Osteocyte (in vitro differentiated cells): ENCODE results near the gene PFDN1. TPM values are rescaled to one million over a fixed set of nuclear protein-coding genes. Genes with fewer than 3 reads are reported as not detected.

Experiments
- DNase-seq: peaks from one replicate; pipeline ENCODE4 v3.0.0; 2021; ENCODE audit warnings: mixed read lengths; ENCODE audit not compliant: unreplicated experiment; ENCODE audit errors: extremely low spot score
- H3K27ac Mint-ChIP-seq: one replicate; pipeline ENCODE4 v1.8.0; 2021; ENCODE audit warnings: mild to moderate bottlenecking, mixed read lengths; ENCODE audit not compliant: unreplicated experiment
- H3K27me3 Mint-ChIP-seq: one replicate; pipeline ENCODE4 v1.8.0; 2021; ENCODE audit warnings: mixed read lengths; ENCODE audit not compliant: unreplicated experiment
- H3K36me3 Mint-ChIP-seq: one replicate; pipeline ENCODE4 v1.8.0; 2021; ENCODE audit warnings: mixed read lengths; ENCODE audit not compliant: unreplicated experiment
- H3K4me1 Mint-ChIP-seq: one replicate; pipeline ENCODE4 v1.8.0; 2021; ENCODE audit warnings: mixed read lengths; ENCODE audit not compliant: unreplicated experiment
- H3K4me3 Mint-ChIP-seq: one replicate; pipeline ENCODE4 v1.8.0; 2021; ENCODE audit warnings: mild to moderate bottlenecking, moderate library complexity, mixed read lengths; ENCODE audit not compliant: unreplicated experiment
- H3K9me3 Mint-ChIP-seq: one replicate; pipeline ENCODE4 v1.8.0; 2021; ENCODE audit warnings: mixed read lengths; ENCODE audit not compliant: unreplicated experiment
- total RNA-seq: library from RNA; stranded (reverse); gene quantifications from 2 replicates; pipeline ENCODE4 v1.2.1, GENCODE V29; 2021
- TF ChIP-seq, protein P1 (sequence below): fragments of 200-600 bp; sonication (generic); IDR thresholded peaks from 2 replicates; pipeline ENCODE4 v1.5.0; 2021; ENCODE audit warnings: antibody characterized with exemption, mild to moderate bottlenecking, moderate library complexity

PFDN1 gene
- total RNA-seq, 1 donor from 2014 or later: 49.6 TPM

DNA sequence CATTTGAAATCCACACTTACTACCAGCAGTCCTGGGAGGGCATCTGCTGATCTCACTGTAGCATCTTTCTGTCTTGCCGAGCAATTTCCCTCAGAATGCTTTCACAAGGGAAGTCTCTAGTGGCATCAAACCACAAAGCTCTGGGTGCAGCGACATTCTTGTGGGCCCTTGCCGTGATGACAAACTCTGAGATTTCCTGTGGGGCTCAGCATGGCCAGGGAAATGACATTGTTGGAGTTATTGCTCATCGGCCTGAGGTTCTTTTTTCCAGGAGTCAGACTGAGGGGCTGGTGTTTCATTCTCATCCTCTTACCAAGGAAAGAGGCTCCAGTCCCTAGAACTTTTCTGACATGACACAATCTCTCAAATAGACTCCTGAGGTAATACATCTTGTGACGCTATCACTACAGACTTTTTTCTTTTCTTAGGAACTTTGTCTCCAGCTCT is 51.4 kb downstream of the PFDN1 start:
- Mint-ChIP-seq H3K27ac (peak overlapping the region; percentile 88), H3K4me3 (no peak overlapping the region), H3K9me3 (no peaks in the 10 kb centered on the region), H3K36me3 (peaks cover 3% of the 10 kb centered on the region), H3K27me3 (no peaks in the 10 kb centered on the region), H3K4me1 (peaks cover 31% of the 10 kb centered on the region)
- TF ChIP-seq, protein P1, sequence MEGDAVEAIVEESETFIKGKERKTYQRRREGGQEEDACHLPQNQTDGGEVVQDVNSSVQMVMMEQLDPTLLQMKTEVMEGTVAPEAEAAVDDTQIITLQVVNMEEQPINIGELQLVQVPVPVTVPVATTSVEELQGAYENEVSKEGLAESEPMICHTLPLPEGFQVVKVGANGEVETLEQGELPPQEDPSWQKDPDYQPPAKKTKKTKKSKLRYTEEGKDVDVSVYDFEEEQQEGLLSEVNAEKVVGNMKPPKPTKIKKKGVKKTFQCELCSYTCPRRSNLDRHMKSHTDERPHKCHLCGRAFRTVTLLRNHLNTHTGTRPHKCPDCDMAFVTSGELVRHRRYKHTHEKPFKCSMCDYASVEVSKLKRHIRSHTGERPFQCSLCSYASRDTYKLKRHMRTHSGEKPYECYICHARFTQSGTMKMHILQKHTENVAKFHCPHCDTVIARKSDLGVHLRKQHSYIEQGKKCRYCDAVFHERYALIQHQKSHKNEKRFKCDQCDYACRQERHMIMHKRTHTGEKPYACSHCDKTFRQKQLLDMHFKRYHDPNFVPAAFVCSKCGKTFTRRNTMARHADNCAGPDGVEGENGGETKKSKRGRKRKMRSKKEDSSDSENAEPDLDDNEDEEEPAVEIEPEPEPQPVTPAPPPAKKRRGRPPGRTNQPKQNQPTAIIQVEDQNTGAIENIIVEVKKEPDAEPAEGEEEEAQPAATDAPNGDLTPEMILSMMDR: no peak
- DNase-seq: no peak

DNA sequence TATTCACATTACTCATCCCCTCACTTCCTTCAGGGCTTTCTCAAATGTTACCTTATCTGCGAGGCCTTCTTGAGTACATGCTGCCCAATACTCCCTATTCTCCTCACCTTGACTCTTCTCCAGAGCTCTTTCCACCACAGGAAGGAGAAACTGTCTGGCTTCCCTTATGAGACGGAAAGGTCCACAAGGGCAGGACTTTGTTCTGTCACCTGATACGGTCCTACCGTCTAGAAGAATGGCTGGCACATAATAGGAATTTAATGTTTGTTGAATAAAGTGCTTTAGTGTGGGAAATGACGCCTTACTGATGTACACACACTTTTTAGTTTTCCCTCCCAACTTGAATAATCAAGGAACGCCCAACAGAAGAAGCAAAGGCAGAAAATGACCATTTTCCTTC is 52.5 kb downstream of the PFDN1 start:
- TF ChIP-seq, protein P1: no peak
- no peaks in the 10 kb centered on the region for H3K27me3 Mint-ChIP-seq
- no peak for DNase-seq
- peaks cover 3% of the 10 kb centered on the region for H3K36me3 Mint-ChIP-seq
- no peak overlapping the region for H3K27ac Mint-ChIP-seq
- H3K4me3 Mint-ChIP-seq: no peak overlapping the region
- peaks cover 43% of the 10 kb centered on the region for H3K4me1 Mint-ChIP-seq
- H3K9me3 Mint-ChIP-seq: no peaks in the 10 kb centered on the region

DNA sequence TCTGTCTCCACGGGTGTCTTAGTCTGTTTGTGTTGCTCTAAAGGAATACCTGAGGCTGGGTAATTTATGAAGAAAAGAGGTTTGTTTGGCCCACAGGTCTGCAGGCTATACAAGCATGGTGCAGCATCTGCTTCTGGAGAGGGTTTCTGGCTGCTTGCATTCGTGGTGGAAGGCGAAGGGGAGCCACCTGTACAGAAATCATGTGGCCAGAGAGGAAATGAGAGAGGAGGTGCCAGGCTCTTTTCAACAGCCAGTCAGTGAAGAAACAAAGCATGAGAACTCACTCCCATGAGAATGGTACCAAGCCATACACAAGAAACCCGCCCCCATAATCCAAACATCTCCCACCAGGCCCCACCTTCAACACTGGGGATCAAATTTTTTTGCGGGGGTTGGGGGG is 53.4 kb downstream of the PFDN1 start:
- TF ChIP-seq, protein P1: no peak
- no peak overlapping the region for H3K27ac Mint-ChIP-seq
- DNase-seq: no peak
- no peak overlapping the region for H3K4me3 Mint-ChIP-seq
- no peaks in the 10 kb centered on the region for H3K27me3 Mint-ChIP-seq
- peaks cover 9% of the 10 kb centered on the region for H3K36me3 Mint-ChIP-seq
- peaks cover 51% of the 10 kb centered on the region for H3K4me1 Mint-ChIP-seq
- H3K9me3 Mint-ChIP-seq: no peaks in the 10 kb centered on the region

DNA sequence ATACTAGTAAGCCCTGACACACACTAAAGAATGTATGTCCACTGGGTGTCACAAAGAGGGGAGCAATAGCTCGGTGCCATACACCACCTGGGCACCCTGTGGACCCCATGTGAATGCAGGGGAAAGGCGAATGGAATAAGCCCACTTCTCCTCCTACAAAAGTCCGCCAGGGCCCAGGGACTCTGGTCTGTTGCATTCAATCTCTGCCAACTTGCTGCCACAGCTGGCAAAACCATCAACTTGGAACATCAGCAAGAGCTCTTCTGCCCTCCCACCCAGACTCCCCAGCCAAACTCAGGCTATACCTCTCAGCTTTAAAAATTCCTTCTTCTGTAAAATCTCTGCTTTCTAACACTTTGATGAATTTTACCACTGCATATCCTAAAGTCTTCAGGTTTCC is 54.5 kb downstream of the PFDN1 start:
- Mint-ChIP-seq H3K4me3 (no peak overlapping the region), H3K27ac (no peak overlapping the region), H3K27me3 (no peaks in the 10 kb centered on the region), H3K4me1 (peaks cover 53% of the 10 kb centered on the region), H3K9me3 (no peaks in the 10 kb centered on the region), H3K36me3 (peaks cover 12% of the 10 kb centered on the region)
- TF ChIP-seq, protein P1: no peak
- DNase-seq: no peak

DNA sequence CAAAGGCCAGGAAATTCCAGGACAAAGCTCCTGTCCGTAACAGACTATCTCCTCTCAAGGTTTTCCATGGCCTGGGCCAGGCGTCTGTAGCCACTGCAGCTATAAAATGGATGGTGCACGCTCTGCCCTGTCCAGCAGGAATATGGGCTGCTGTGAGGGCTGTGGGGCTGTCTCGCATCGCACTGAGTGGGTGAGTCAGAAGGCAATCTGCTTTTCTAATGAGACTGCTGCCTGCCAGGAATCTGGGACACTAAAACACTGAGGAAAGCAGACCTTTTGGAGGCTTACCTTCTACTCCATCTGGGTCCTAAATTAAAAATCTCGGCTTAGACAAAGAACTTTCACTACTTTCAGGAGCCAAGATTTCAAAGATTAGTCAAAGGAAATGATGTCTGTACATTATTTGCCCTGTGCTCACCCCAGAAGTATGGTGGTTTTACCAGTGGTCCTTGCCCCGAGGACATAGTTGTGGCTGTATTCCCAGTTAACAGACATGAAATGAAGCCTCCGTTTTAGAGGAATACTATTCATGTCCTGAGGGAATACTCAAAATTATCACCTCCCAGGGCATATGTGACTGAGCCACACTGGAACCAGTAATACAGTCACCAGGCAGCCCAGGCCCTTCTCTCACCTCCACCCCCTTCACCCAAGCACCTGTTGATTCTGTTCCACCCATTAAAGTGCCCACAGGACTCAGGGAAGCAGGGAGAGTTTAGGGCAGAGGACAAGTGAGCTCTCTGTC is 56.4 kb downstream of the PFDN1 start:
- Mint-ChIP-seq H3K4me1 (peaks cover 47% of the 10 kb centered on the region), H3K9me3 (no peaks in the 10 kb centered on the region), H3K27ac (peak overlapping the region; percentile 74), H3K4me3 (no peak overlapping the region), H3K27me3 (no peaks in the 10 kb centered on the region), H3K36me3 (peaks cover 12% of the 10 kb centered on the region)
- TF ChIP-seq, protein P1: no peak
- no peak for DNase-seq
